Stomach (tissue), 4 donors: ENCODE data around the gene MAGI2.

ENCODE experiments used
- POLR2AphosphoS5 ChIP-seq, 3 donors: sonication (generic); formaldehyde crosslinking; IDR thresholded peaks; one replicate each; pipeline ENCODE4 v1.6.1; 2016; ENCODE audit warnings: antibody characterized with exemption in 3 of 3
- TF ChIP-seq, protein P1 (sequence below), 7 experiments: fragments of 450-650 bp in 4 of 7; fragments of 200-600 bp in 3 of 7; sonication (generic) in 3 of 7; IDR thresholded peaks; one replicate each; pipeline ENCODE4 v1.5.1; 2016 to 2019; ENCODE audit warnings: antibody characterized with exemption in 7 of 7, control low read depth in 2 of 7, mild to moderate bottlenecking in 1 of 7

DNA sequence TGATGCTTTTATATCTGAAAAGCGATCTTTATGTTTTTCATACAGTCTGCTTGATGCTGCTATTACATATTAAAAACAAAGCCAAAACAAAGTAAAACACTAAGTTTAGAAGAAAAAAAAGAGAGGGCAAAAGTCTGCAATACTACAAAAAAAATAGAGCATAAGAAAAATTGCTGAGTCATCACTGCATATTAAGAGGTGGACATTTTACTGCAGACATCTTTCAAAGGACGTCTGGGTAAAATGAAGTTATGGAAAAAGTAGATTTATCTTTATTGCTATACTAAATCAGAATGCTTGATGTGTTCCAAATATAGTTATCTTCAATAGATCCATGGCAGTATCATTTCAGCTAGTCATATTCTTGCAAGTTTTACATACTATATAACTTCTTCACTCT lies 172.0 kb downstream of the MAGI2 start:
- TF ChIP-seq POLR2AphosphoS5 (IDR thresholded peaks at IDR 0.05), result no peak
- TF ChIP-seq, protein P1, sequence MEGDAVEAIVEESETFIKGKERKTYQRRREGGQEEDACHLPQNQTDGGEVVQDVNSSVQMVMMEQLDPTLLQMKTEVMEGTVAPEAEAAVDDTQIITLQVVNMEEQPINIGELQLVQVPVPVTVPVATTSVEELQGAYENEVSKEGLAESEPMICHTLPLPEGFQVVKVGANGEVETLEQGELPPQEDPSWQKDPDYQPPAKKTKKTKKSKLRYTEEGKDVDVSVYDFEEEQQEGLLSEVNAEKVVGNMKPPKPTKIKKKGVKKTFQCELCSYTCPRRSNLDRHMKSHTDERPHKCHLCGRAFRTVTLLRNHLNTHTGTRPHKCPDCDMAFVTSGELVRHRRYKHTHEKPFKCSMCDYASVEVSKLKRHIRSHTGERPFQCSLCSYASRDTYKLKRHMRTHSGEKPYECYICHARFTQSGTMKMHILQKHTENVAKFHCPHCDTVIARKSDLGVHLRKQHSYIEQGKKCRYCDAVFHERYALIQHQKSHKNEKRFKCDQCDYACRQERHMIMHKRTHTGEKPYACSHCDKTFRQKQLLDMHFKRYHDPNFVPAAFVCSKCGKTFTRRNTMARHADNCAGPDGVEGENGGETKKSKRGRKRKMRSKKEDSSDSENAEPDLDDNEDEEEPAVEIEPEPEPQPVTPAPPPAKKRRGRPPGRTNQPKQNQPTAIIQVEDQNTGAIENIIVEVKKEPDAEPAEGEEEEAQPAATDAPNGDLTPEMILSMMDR (IDR thresholded peaks at IDR 0.05), result no peak
